SK-N-SH (cell line): ENCODE measurements around the gene TGFB3. TPM values are rescaled to one million over a fixed set of nuclear protein-coding genes. Genes with fewer than 3 reads are reported as not detected.

ENCODE experiments used
- CTCF ChIA-PET: fragments of 300-600, 350-600 bp; formaldehyde crosslinking; extraction: SDS; loops from one replicate; lab custom pipeline; 2021; lab: Yijun Ruan, JAX
- POLR2A ChIA-PET: fragments of 350-600 bp; sonication (Branson Sonifier 250); formaldehyde crosslinking; extraction: SDS; loops from one replicate; lab custom pipeline; 2020; ENCODE audit warnings: antibody characterized with exemption, inconsistent platforms; lab: Yijun Ruan, JAX
- DNase-seq: peaks from one replicate; pipeline ENCODE4 v3.0.0; 2012
- H2AFZ ChIP-seq: fragments of 200-600 bp; sonication (generic); 2 replicates; pipeline ENCODE4 v1.8.1; 2016; ENCODE audit warnings: antibody characterized with exemption, mild to moderate bottlenecking, low read depth
- H3F3A ChIP-seq: fragments of 200-600 bp; sonication (generic); replicated peaks from 2 replicates; pipeline ENCODE3; 2016; ENCODE audit warnings: antibody characterized with exemption, mild to moderate bottlenecking; ENCODE audit not compliant: insufficient read depth
- H3K27ac ChIP-seq, 2 experiments: fragments of 200-500 bp in 1 of 2; fragments of 200-600 bp in 1 of 2; sonication (Bioruptor generic) in 1 of 2; sonication (generic), shearing (Covaris generic) in 1 of 2; 2 replicates each; pipeline versions ENCODE4 v1.5.1 to v1.6.1; 2014 to 2016; ENCODE audit warnings: low read depth in 2 of 2, inconsistent platforms in 1 of 2, low read length in 1 of 2, mild to moderate bottlenecking in 1 of 2, mixed read lengths in 1 of 2
- H3K27me3 ChIP-seq: fragments of 200-600 bp; sonication (generic), shearing (Covaris generic); 2 replicates; pipeline ENCODE4 v1.6.1; 2016; ENCODE audit warnings: mixed run types; ENCODE audit not compliant: insufficient read depth
- H3K36me3 ChIP-seq, 2 experiments: fragments of 200-500 bp in 1 of 2; fragments of 200-600 bp in 1 of 2; sonication (Bioruptor generic) in 1 of 2; sonication (generic) in 1 of 2; replicated peaks in 1 of 2; 2 replicates each; pipeline versions ENCODE3 to v1.5.1; 2014 to 2016; ENCODE audit warnings: low read length in 1 of 2, mild to moderate bottlenecking in 1 of 2; ENCODE audit not compliant: insufficient read depth in 2 of 2, control insufficient read depth in 1 of 2
- H3K4me1 ChIP-seq, 2 experiments: fragments of 200-500 bp in 1 of 2; fragments of 200-600 bp in 1 of 2; sonication (Bioruptor generic) in 1 of 2; sonication (generic), shearing (Covaris generic) in 1 of 2; 2 replicates each; pipeline versions ENCODE4 v1.5.1 to v1.6.1; 2014 to 2016; ENCODE audit warnings: low read depth in 1 of 2, low read length in 1 of 2, mixed run types in 1 of 2; ENCODE audit not compliant: insufficient read depth in 2 of 2, control insufficient read depth in 1 of 2
- H3K4me2 ChIP-seq: fragments of 200-600 bp; sonication (generic), shearing (Covaris generic); 2 replicates; pipeline ENCODE4 v1.6.1; 2017; ENCODE audit warnings: mixed run types
- H3K4me3 ChIP-seq, 2 experiments: fragments of 200-500 bp in 1 of 2; fragments of 200-600 bp in 1 of 2; sonication (Bioruptor generic) in 1 of 2; sonication (generic), shearing (Covaris generic) in 1 of 2; 2 replicates each; pipeline versions ENCODE4 v1.5.1 to v1.8.1; 2014 to 2016; ENCODE audit warnings: low read depth in 2 of 2, inconsistent platforms in 1 of 2, low read length in 1 of 2, mild to moderate bottlenecking in 1 of 2, mixed read lengths in 1 of 2, moderate library complexity in 1 of 2
- H3K79me2 ChIP-seq: fragments of 200-600 bp; sonication (generic); 2 replicates; pipeline ENCODE4 v1.8.1; 2017; ENCODE audit warnings: mild to moderate bottlenecking; ENCODE audit not compliant: insufficient read depth
- H3K9ac ChIP-seq: fragments of 200-600 bp; sonication (generic); 2 replicates; pipeline ENCODE4 v1.6.1; 2017; ENCODE audit warnings: mixed run types
- H3K9me2 ChIP-seq: fragments of 200-600 bp; sonication (generic); 2 replicates; pipeline ENCODE4 v1.6.1; 2017; ENCODE audit warnings: mixed run types
- H3K9me3 ChIP-seq: fragments of 200-600 bp; sonication (generic); 2 replicates; pipeline ENCODE4 v1.6.1; 2017; ENCODE audit warnings: mixed run types, mild to moderate bottlenecking, moderate library complexity
- H4K20me1 ChIP-seq: fragments of 200-600 bp; sonication (generic); 2 replicates; pipeline ENCODE4 v1.6.1; 2017; ENCODE audit warnings: mild to moderate bottlenecking, mixed run types; ENCODE audit not compliant: insufficient read depth
- FOXJ3 ChIP-seq: sonication (generic); formaldehyde crosslinking; IDR thresholded peaks from 2 replicates; pipeline ENCODE4 v1.5.1; 2020; ENCODE audit warnings: mild to moderate bottlenecking, missing genetic modification reagents
- GATA2 ChIP-seq: sonication (generic); formaldehyde crosslinking; IDR thresholded peaks from 2 replicates; pipeline ENCODE4 v1.5.0; 2020; ENCODE audit warnings: mild to moderate bottlenecking, missing genetic modification reagents
- MAX ChIP-seq: IDR thresholded peaks from 2 replicates; pipeline ENCODE4 v1.4.0; 2012; ENCODE audit warnings: low read depth
- MEF2A ChIP-seq: IDR thresholded peaks from 2 replicates; pipeline ENCODE4 v1.4.0; 2012; ENCODE audit warnings: low read depth, borderline replicate concordance
- NFIC ChIP-seq: IDR thresholded peaks from 2 replicates; pipeline ENCODE4 v1.4.0; 2012; ENCODE audit warnings: borderline replicate concordance
- NRF1 ChIP-seq: IDR thresholded peaks from 2 replicates; pipeline ENCODE4 v1.6.1; 2012; ENCODE audit warnings: low read depth, mild to moderate bottlenecking, low read length
- POLR2AphosphoS5 ChIP-seq: IDR thresholded peaks from 2 replicates; pipeline ENCODE4 v1.6.1; 2012; ENCODE audit warnings: low read depth, low read length
- RAD21 ChIP-seq: IDR thresholded peaks from 2 replicates; pipeline ENCODE4 v1.6.1; 2012; ENCODE audit warnings: mild to moderate bottlenecking, low read length
- REST ChIP-seq: IDR thresholded peaks from 2 replicates; pipeline ENCODE4 v1.6.1; 2012; ENCODE audit warnings: mild to moderate bottlenecking, low read depth, low read length, moderate library complexity
- RXRA ChIP-seq: IDR thresholded peaks from 2 replicates; pipeline ENCODE4 v1.4.0; 2012; ENCODE audit warnings: low read depth, mild to moderate bottlenecking, borderline replicate concordance
- SIN3A ChIP-seq: IDR thresholded peaks from 2 replicates; pipeline ENCODE4 v1.6.1; 2012; ENCODE audit warnings: low read depth, mild to moderate bottlenecking, low read length, moderate library complexity, borderline replicate concordance
- TAF1 ChIP-seq: IDR thresholded peaks from 2 replicates; pipeline ENCODE4 v1.6.1; 2012; ENCODE audit warnings: low read depth, mild to moderate bottlenecking, low read length, moderate library complexity, borderline replicate concordance
- TCF12 ChIP-seq: IDR thresholded peaks from 2 replicates; pipeline ENCODE4 v1.4.0; 2012
- WGBS: methylation state at CpG from one replicate; pipeline ENCODE4 v1.1.6; 2017; ENCODE audit warnings: low lambda C conversion rate; 5-methylcytosine and 5-hydroxymethylcytosine counted together
- polyA plus RNA-seq, 3 experiments: library from polyadenylated mRNA; depleted of rRNA; stranded (reverse); fragments of >200 nt; gene quantifications; 2 replicates each; pipeline ENCODE4 v1.2.3, GENCODE V29; 2012
- TF ChIP-seq, protein P1 (sequence below): IDR thresholded peaks from 2 replicates; pipeline ENCODE4; 2012

TGFB3 gene
- 7.4 and 7.6 TPM in 2 replicates for polyA plus RNA-seq (2012; rRNA removed)
- polyA plus RNA-seq (2012; cell fraction: cytosol; rRNA removed) = 5.8 and 5.9 TPM in 2 replicates
- 22.8 and 26.4 TPM in 2 replicates for polyA plus RNA-seq (2012; cell fraction: nucleus; rRNA removed)

GRCh38 chr14:75981426-75982265 is at the start of gene TGFB3:
TSS of gene TGFB3 (minus strand) at chr14:75981995. CDS start at chr14:75980893, 1,102 bp downstream.
- H3K36me3 ChIP-seq = no peaks in the 10 kb centered on the region
- TF ChIP-seq RXRA (no peak), POLR2AphosphoS5 (peak; percentile 48; the same call in 1 of the 2 replicates), MAX (peak; percentile 76), TAF1 (peak; percentile 36; the same call in 1 of the 2 replicates), TCF12 (peak; percentile 50; the same call in 1 of the 2 replicates), SIN3A (peak; percentile 66; the same call in 1 of the 2 replicates), NRF1 (peak; percentile 31)
- TF ChIP-seq, protein P1, sequence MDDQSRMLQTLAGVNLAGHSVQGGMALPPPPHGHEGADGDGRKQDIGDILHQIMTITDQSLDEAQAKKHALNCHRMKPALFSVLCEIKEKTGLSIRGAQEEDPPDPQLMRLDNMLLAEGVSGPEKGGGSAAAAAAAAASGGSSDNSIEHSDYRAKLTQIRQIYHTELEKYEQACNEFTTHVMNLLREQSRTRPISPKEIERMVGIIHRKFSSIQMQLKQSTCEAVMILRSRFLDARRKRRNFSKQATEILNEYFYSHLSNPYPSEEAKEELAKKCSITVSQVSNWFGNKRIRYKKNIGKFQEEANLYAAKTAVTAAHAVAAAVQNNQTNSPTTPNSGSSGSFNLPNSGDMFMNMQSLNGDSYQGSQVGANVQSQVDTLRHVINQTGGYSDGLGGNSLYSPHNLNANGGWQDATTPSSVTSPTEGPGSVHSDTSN = no peak
- peaks cover 18 to 52% of the 10 kb centered on the region in 2 experiments for H3K4me1 ChIP-seq
- H3K27me3 ChIP-seq = no peaks in the 10 kb centered on the region
- CTCF ChIA-PET = interaction anchor here (0.6 to 19.6 kb wide), 31 partner anchors 8 to 1094 kb away, joined by 3 to 550 read pairs (median 6); partner anchors contain the start of gene FLVCR2
- no peaks in the 10 kb centered on the region for H3K9me3 ChIP-seq
- H3K9me2 ChIP-seq = no peaks in the 10 kb centered on the region
- peak within 1 kb of the TSS; percentile 98 for H3K4me2 ChIP-seq
- no peaks in the 10 kb centered on the region for H4K20me1 ChIP-seq
- DNase-seq = peak; percentile 58
- 44% methylated on average over 26 of the region's 26 CpGs for WGBS
- H3K9ac ChIP-seq = peak within 1 kb of the TSS; percentile 79
- H3F3A ChIP-seq = peaks cover 8% of the 10 kb centered on the region
- H3K79me2 ChIP-seq = peaks cover 9% of the 10 kb centered on the region
- POLR2A ChIA-PET = no interaction called here
- H3K4me3 ChIP-seq = peak within 1 kb of the TSS; percentile 75 to 95
- H2AFZ ChIP-seq = peak within 1 kb of the TSS; percentile 95
- peak within 1 kb of the TSS; percentile 64 to 86 for H3K27ac ChIP-seq

DNA sequence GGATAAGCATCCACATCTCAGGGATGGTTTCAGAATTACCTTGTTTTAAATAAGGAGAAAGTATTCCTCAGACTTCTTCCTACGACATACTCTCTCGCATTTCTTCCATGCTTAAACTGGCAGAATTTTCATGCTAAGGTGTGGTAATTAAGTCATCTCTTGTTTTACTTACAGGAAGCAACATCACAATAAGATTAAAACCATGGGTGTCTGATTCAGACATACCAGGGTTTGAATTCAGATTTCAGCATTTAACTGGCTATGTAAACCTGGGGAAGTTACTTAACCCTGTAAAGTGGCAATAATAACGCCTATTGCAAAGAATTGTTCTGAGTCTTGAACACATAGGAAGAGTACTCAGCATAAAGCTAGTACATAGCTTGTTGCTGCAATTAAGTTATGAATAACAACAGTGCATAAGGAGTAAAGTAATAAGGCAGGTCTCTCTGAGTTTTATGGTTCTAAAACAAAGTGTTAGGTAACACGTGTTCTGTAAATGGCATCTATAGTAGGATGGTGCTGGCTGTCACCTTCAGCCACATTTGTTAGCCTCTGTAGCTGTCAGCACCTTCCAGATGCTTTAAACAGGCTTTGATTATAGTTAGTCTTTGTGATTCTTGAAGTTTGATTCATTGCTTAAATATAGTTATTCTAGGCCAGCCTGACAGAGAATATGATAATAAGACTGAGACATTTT is 42.6 kb upstream of the TGFB3 start:
- ChIA-PET CTCF (interaction anchor here (1.0 kb wide), 1 partner anchor 27 kb away, joined by 3 read pairs; no protein-coding TSS in a partner anchor), POLR2A (no interaction called here)
- H3K27me3 ChIP-seq = no peaks in the 10 kb centered on the region
- no peaks in the 10 kb centered on the region for H3K4me1 ChIP-seq
- no peaks in the 10 kb centered on the region for H3K9me2 ChIP-seq
- no peaks in the 10 kb centered on the region for H4K20me1 ChIP-seq
- no peak overlapping the region for H2AFZ ChIP-seq
- H3K27ac ChIP-seq = no peak overlapping the region
- H3F3A ChIP-seq = no peaks in the 10 kb centered on the region
- no peaks in the 10 kb centered on the region for H3K9me3 ChIP-seq
- no peak overlapping the region for H3K4me2 ChIP-seq
- no peak for DNase-seq
- no peak overlapping the region for H3K4me3 ChIP-seq
- H3K79me2 ChIP-seq = peaks cover 18% of the 10 kb centered on the region
- WGBS = 94% methylated on average over 4 of the region's 4 CpGs
- H3K36me3 ChIP-seq = peaks cover 38 to 40% of the 10 kb centered on the region in 2 experiments
- H3K9ac ChIP-seq = no peak overlapping the region
- TF ChIP-seq GATA2 (CRISPR knock-in tag) (no peak), RXRA (no peak), REST (no peak), NFIC (no peak), MEF2A (no peak), TCF12 (no peak), RAD21 (no peak), MAX (no peak), FOXJ3 (CRISPR knock-in tag) (no peak)
- TF ChIP-seq, protein P1 = no peak
